ENCODE results near the gene PGAP3.

PGAP3 gene

GRCh38 chr17:39696731-39697130 is 8.9 kb upstream of the PGAP3 start:
- no peak for DNase-seq

DNA sequence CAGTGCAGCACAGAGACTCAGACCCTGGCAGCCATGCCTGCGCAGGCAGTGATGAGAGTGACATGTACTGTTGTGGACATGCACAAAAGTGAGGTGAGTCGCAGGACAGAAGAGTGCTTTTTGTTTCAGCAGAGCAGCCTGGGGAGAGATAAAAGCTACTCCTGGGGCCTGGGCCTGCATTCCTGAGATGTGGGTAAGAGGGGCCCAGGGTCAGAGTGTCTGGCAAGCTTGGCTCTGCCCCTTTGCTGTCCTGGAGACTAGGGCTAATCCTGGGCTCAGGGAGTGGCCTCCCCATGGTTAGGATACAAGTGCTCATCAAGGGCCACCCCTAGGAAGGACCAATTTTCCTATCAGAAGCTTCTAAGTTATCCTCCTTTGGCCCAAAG is 7.2 kb upstream of the PGAP3 start:
- no peak for DNase-seq

GRCh38 chr17:39694593-39694992 is 6.7 kb upstream of the PGAP3 start:
- no peak for DNase-seq

GRCh38 chr17:39688945-39689344 is 1.1 kb upstream of the PGAP3 start:
- no peak for DNase-seq

- no peak for DNase-seq
Observed at GRCh38 chr17:39688475-39688835, 598 bp upstream of the PGAP3 start.

GRCh38 chr17:39687101-39687545 is 734 bp downstream of the PGAP3 start:
- no peak for DNase-seq

- DNase-seq, result no peak
Observed at GRCh38 chr17:39684369-39685192, 3.3 kb downstream of the PGAP3 start.

DNA sequence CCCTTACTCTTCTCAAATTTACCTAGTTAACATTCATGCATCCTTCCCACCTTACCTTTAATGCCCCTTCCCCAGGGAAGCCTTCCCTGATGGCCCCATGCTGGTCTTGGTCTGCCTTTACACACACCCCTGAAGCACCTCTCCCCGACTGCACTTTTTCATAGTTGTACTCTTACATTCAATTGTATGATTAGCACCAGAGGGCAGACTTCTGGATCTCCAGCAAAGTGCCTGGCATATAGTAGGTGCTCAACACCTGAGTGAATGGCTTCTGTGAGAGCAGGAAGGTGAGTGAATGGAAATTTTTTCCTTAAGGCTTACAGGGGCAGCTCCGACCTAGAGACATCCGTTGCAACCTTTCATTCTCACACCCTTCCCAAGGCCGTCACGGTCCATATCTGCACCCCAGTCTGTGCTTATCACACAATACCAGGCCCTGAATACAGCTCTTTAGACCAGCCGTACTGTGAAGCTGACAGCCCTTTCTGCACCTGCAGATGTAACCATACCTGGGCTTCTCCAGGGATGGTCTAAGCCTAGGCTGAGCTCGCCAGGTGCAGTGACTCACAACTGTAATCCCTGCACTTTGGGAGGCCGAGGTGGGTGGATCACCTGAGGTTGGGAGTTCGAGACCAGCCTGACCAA is 4.4 kb downstream of the PGAP3 start:
- no peak for DNase-seq

GRCh38 chr17:39679521-39680192 is 8.2 kb downstream of the PGAP3 start:
- DNase-seq, result peak in 1 of 2 experiments; percentile 21

- DNase-seq, result no peak
Observed at GRCh38 chr17:39678340-39679116, 9.3 kb downstream of the PGAP3 start.

DNA sequence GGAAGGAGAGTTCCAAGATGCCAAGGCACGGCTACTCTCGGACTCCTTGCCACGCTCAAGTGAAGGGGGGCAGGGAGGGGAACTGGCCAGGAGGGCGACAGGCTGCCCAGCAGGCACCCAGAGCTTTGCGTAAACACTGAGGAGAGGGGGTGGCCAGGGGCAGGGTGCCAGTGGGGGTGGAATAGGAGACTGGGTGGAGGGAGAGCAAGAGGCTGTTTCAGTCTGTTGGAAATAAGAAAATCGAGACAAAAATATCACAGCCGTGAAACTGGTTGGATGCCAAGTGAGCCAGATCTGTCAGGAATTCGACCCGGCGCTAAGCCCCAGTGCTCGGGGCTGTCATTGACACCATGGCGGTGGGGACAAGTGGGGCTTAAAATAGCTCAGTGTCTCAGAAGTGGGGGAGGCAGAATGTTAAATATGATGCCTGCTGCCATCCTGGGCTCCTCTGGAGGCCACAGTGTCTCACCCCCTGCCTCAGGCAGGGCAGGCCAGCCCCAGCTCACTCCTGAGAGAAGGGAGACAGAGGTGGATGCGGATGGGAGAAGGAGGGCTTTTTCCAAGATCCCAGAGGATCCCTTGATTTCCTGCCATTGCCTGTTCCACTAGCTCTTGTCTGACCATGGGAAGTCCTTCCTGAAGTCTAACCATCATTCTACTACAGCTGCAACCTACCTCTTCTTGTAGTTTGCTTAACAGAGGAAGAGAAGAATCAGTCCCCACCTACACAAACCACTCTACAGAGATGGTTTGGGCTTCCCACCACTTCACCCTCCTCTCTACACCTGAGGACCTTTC is 10.1 kb downstream of the PGAP3 start:
- DNase-seq, result no peak

DNA sequence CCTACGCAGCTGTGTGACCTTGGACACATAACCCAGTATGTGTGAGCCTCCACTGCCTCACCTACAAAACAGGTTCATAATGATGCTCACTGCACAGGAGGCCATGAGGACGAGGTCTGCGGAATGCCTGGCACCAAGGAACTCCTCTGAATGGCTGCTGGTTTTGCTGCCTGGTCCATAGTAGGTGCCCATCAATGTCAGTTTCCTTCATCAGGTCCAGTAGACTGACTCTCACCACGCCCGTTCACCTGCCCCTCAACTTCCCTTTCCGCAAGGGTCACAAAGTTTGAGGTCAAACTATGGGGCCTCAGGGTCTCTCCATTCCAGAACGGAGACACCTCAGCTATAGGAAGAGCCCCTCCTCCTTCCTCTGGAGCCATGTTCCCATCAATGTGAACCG is 10.8 kb downstream of the PGAP3 start:
- no peak for DNase-seq

- no peak for DNase-seq
Observed at GRCh38 chr17:39676198-39676819, 11.5 kb downstream of the PGAP3 start.

- DNase-seq, result no peak
Observed at GRCh38 chr17:39675390-39676082, 12.3 kb downstream of the PGAP3 start.

DNA sequence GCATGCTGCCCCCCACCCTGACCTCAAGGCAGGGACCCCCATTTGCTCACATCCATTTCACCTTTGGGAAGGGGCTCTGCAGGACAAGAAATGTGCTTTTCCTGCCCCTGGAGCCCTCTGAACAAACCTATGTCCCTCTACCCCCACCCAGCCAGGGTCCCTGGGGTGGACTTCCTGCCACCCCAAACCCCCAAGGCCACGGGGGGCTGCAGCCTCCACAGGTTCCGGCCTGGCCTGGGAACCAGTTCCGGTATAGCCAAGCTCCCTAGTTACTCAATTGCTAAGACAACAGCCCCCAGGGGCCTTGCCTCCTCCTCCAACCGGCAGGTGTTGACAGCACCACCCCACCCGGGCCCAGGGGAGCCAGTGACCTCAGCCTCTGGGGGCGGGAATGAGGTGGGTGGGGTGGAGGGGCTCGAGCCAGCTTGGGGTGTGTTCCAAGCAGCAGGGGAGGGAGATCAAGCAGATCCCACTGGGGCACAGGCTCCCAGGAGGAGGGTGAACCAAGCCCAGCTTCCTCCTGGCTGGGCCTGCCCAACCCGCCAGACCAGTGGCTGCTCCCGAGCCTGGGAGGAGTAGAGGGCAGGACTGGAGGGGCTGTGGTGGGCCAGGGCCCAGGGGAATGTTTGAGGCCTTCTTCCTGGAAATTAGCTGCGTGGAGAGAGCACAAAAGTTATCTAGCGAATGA is 13.0 kb downstream of the PGAP3 start:
- no peak for DNase-seq

- no peak for DNase-seq
Observed at GRCh38 chr17:39674179-39674578, 13.7 kb downstream of the PGAP3 start.

GRCh38 chr17:39673335-39674081 is 14.3 kb downstream of the PGAP3 start:
- DNase-seq, result no peak

DNA sequence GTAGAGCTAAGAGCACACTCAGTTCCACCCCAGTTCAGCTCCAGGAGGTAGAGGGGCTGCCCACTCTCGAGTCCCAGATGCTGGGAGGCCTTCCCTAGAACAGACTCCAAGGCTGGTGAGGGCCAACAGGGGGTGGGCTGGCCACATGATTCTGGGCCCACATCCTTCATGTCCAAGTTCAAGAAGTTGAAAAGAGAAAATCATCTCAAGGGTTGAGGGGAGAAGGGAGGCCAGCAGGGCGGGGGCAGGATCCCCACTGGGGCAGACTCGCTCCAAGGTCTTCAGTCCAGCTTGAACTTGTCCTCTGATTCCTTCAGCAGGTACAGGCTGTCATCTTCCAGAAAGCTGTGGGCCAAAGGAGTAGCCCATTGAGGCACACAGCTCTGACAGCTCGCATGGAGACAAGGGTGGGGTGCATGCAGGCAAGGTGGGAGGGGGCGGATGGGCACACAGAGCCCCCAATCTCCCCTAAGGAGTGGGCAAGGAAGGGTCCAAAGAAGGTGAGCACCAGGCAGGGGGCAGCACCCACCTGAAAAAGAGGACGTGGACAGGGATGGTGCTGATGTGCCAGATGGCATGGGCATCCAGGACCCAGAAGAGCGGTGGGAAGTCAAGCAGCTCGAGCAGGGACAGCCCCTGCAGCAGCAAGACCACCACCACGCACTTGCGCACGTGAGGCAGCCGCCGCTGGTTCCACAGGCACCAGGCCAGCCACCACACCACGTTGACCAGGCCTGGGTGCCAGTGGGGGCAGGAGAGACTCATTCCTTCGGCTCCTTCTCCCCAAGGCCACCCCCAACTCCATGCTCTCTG is 15.1 kb downstream of the PGAP3 start:
- DNase-seq, result no peak

Data from activated CD4-positive, alpha-beta T cell treated with anti-CD3 and anti-CD28 coated beads, Interleukin-2, amount 50 U/mL, for 4 hours (primary cell).